GM23248 (cell line): ENCODE data around the gene FBP2. TPM values are rescaled to one million over a fixed set of nuclear protein-coding genes. Genes with fewer than 3 reads are reported as not detected.

ENCODE experiments used
- DNase-seq: peaks from one replicate; pipeline ENCODE4 v3.0.0-alpha.2; 2015
- H2AFZ ChIP-seq: fragments of 200-600 bp; sonication (generic); 2 replicates; pipeline ENCODE4 v1.6.1; 2016; ENCODE audit warnings: antibody characterized with exemption
- H3F3A ChIP-seq: fragments of 200-600 bp; sonication (generic); 2 replicates; pipeline ENCODE4 v1.6.1; 2016; ENCODE audit warnings: mild to moderate bottlenecking, antibody characterized with exemption, mixed run types; ENCODE audit not compliant: insufficient read depth
- H3K27ac ChIP-seq: fragments of 200-600 bp; sonication (generic); 2 replicates; pipeline ENCODE4 v1.5.1; 2016; ENCODE audit warnings: mild to moderate bottlenecking
- H3K27me3 ChIP-seq: fragments of 200-600 bp; sonication (generic); replicated peaks from 2 replicates; pipeline ENCODE4 v1.6.1; 2016; ENCODE audit warnings: mild to moderate bottlenecking; ENCODE audit not compliant: insufficient read depth
- H3K36me3 ChIP-seq: fragments of 200-600 bp; sonication (generic); 2 replicates; pipeline ENCODE4 v1.6.1; 2016; ENCODE audit warnings: low read depth, mild to moderate bottlenecking
- H3K4me1 ChIP-seq: fragments of 200-600 bp; sonication (generic); 2 replicates; pipeline ENCODE4 v1.6.1; 2016; ENCODE audit warnings: mild to moderate bottlenecking; ENCODE audit not compliant: insufficient read depth
- H3K4me2 ChIP-seq: fragments of 200-600 bp; sonication (generic); one replicate; pipeline ENCODE4 v1.6.1; 2016; ENCODE audit warnings: mild to moderate bottlenecking; ENCODE audit not compliant: unreplicated experiment
- H3K4me3 ChIP-seq: fragments of 200-600 bp; sonication (generic); 2 replicates; pipeline ENCODE4 v1.5.1; 2016; ENCODE audit warnings: mild to moderate bottlenecking
- H3K79me2 ChIP-seq: fragments of 200-600 bp; sonication (generic); 2 replicates; pipeline ENCODE4 v1.6.1; 2016; ENCODE audit warnings: mild to moderate bottlenecking; ENCODE audit not compliant: insufficient read depth
- H3K9ac ChIP-seq: fragments of 200-600 bp; sonication (generic); 2 replicates; pipeline ENCODE4 v1.6.1; 2016; ENCODE audit warnings: mild to moderate bottlenecking
- H3K9me2 ChIP-seq: fragments of 200-600 bp; sonication (generic); 2 replicates; pipeline ENCODE4 v1.6.1; 2016; ENCODE audit warnings: mixed run types, mild to moderate bottlenecking, moderate library complexity; ENCODE audit not compliant: insufficient read depth
- H3K9me3 ChIP-seq: fragments of 200-600 bp; sonication (generic); one replicate; pipeline ENCODE4 v1.6.1; 2017; ENCODE audit warnings: low read depth
- H4K20me1 ChIP-seq: fragments of 200-600 bp; sonication (generic); 2 replicates; pipeline ENCODE4 v1.6.0; 2016; ENCODE audit not compliant: insufficient read depth
- EZH2 ChIP-seq: fragments of 200-600 bp; sonication (generic); IDR thresholded peaks from 2 replicates; pipeline ENCODE4 v1.6.1; 2018; ENCODE audit warnings: antibody characterized with exemption, mild to moderate bottlenecking; ENCODE audit not compliant: insufficient read depth, poor library complexity, severe bottlenecking
- EZH2phosphoT487 ChIP-seq: fragments of 200-600 bp; sonication (generic); IDR thresholded peaks from 2 replicates; pipeline ENCODE4 v1.6.1; 2018; ENCODE audit warnings: antibody characterized with exemption, moderate library complexity, mild to moderate bottlenecking, low read depth; ENCODE audit not compliant: insufficient read depth
- WGBS, 2 experiments: methylation state at CpG; one replicate each; pipeline ENCODE4 v1.1.6; 2015 to 2017; ENCODE audit warnings: low lambda C conversion rate in 2 of 2, low coverage in 1 of 2; ENCODE audit errors: missing lambda C conversion rate in 2 of 2; 5-methylcytosine and 5-hydroxymethylcytosine counted together
- in situ Hi-C: fragments of 300-500 bp; cut with MboI; formaldehyde crosslinking; loops from 2 replicates; pipeline ENCODE4 v1.15.0; 2020
- polyA plus RNA-seq: library from polyadenylated mRNA; unstranded; fragments of >200 nt; fragmentation: Nextera tagmentation; extraction: Ambion mirVana; gene quantifications from 2 replicates; pipeline ENCODE4 v1.2.1, GENCODE V29; 2016
- total RNA-seq: library from RNA; depleted of rRNA; stranded (reverse); fragments of >200 nt; shearing (Covaris generic); gene quantifications from 2 replicates; pipeline ENCODE4 v1.2.3, GENCODE V29; 2014

FBP2 gene
- total and polyA plus RNA-seq, 2 experiments from 2014 or later: not detected

DNA sequence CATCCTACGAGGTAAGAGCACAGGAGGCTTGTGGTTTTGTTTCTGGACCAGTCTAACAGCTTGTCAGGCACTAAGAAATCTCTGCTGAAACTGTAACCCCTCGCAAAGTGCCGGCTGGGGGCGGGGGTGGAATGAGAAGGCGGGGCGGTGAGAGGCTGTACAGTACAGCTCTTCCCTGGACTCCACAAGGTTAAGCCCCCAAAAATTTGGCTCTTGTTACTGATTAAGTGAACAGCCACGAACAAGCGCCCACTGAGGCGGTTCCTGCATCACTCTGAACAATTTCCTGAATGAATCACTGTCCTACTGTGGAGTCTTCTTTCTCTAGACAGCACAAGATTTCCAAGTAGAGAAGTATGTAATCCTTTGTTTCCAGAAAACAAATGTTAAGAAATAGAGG lies 6.8 kb downstream of the FBP2 start:
- H3K27ac ChIP-seq: no peak overlapping the region
- H2AFZ ChIP-seq: peak overlapping the region; percentile 52
- H3K4me2 ChIP-seq: peak overlapping the region; percentile 50
- no peaks in the 10 kb centered on the region for H3K9me3 ChIP-seq
- no peaks in the 10 kb centered on the region for H3F3A ChIP-seq
- H3K36me3 ChIP-seq: no peaks in the 10 kb centered on the region
- H3K9ac ChIP-seq: no peak overlapping the region
- in situ Hi-C loops: no loop called here
- 0 out of 2 replicates have a peak, but pooled peaks cover 3% of the 10 kb centered on the region for H3K27me3 ChIP-seq
- DNase-seq: peak; percentile 65
- H3K9me2 ChIP-seq: no peaks in the 10 kb centered on the region
- no peak for TF ChIP-seq EZH2
- no peak for TF ChIP-seq EZH2phosphoT487
- H4K20me1 ChIP-seq: no peaks in the 10 kb centered on the region
- H3K4me1 ChIP-seq: 0 out of 2 replicates have a peak, but pooled peaks cover 4% of the 10 kb centered on the region
- WGBS, 2 experiments: 44 to 45% methylated on average over 9 of the region's 9 CpGs
- H3K79me2 ChIP-seq: no peaks in the 10 kb centered on the region
- H3K4me3 ChIP-seq: no peak overlapping the region

DNA sequence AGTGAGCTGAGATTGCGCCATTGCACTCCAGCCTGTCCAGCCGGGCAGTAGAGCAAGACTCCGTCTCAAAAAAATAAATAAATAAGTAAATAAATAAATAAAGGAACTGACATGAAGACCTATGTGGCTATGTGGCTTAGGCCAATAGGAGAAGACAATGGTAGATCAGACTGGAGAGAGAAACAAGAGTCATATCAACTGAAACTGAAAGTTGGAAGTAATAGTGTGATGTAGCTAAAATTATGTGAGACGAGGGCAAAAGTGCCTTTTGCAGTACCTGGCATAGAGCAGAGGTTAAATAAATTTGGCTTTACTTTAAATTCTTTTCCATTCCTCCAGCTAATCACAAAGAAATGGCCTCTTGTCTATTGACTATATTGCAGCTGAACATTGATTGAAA lies 7.3 kb downstream of the FBP2 start:
- no peak overlapping the region for H3K4me3 ChIP-seq
- no peak overlapping the region for H3K9ac ChIP-seq
- no peak for DNase-seq
- in situ Hi-C loops: no loop called here
- no peak overlapping the region for H3K27ac ChIP-seq
- no peaks in the 10 kb centered on the region for H3K9me3 ChIP-seq
- H3F3A ChIP-seq: no peaks in the 10 kb centered on the region
- H3K9me2 ChIP-seq: no peaks in the 10 kb centered on the region
- no peaks in the 10 kb centered on the region for H3K36me3 ChIP-seq
- 0 out of 2 replicates have a peak, but pooled peaks cover 4% of the 10 kb centered on the region for H3K4me1 ChIP-seq
- TF ChIP-seq EZH2 (no peak), EZH2phosphoT487 (no peak)
- 62 to 67% methylated on average over 4 of the region's 4 CpGs for WGBS, 2 experiments
- H3K4me2 ChIP-seq: peak overlapping the region; percentile 50
- no peaks in the 10 kb centered on the region for H3K79me2 ChIP-seq
- 0 out of 2 replicates have a peak, but pooled peaks cover 3% of the 10 kb centered on the region for H3K27me3 ChIP-seq
- H4K20me1 ChIP-seq: no peaks in the 10 kb centered on the region
- H2AFZ ChIP-seq: 0 out of 2 replicates have a peak overlapping the region, but pooled peaks have one; percentile 52

DNA sequence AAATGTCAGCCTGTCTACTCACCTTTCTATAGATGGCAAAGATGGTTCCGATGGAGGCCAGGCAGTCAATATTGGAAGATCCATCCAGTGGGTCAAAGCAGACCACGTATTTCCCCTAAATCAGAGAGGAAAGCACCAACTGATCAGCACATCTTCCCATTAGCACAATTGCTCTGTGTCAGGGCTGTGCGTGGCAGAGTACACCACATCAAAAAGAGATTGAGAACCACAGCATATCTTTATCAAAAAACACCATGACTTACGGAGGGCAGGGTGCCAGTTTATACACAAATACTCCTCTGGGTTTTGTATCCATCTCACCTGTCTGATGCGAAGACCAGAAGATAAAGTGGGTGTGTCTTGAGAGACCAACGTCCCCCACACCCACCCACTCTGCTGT lies 9.1 kb downstream of the FBP2 start:
- H3K4me2 ChIP-seq: no peak overlapping the region
- TF ChIP-seq EZH2 (no peak), EZH2phosphoT487 (no peak)
- H2AFZ ChIP-seq: no peak overlapping the region
- H3K27ac ChIP-seq: no peak overlapping the region
- in situ Hi-C loops: no loop called here
- 0 out of 2 replicates have a peak, but pooled peaks cover 4% of the 10 kb centered on the region for H3K4me1 ChIP-seq
- DNase-seq: no peak
- H3K79me2 ChIP-seq: no peaks in the 10 kb centered on the region
- no peaks in the 10 kb centered on the region for H4K20me1 ChIP-seq
- 55 to 57% methylated on average over 6 of the region's 6 CpGs for WGBS, 2 experiments
- no peak overlapping the region for H3K4me3 ChIP-seq
- H3F3A ChIP-seq: no peaks in the 10 kb centered on the region
- no peaks in the 10 kb centered on the region for H3K9me3 ChIP-seq
- H3K27me3 ChIP-seq: peaks cover 13% of the 10 kb centered on the region; the same call in 1 of the 2 replicates
- H3K36me3 ChIP-seq: no peaks in the 10 kb centered on the region
- no peaks in the 10 kb centered on the region for H3K9me2 ChIP-seq
- no peak overlapping the region for H3K9ac ChIP-seq

- H2AFZ ChIP-seq: no peak overlapping the region
- no peak overlapping the region for H3K4me2 ChIP-seq
- no peak overlapping the region for H3K27ac ChIP-seq
- H3K4me3 ChIP-seq: no peak overlapping the region
- TF ChIP-seq EZH2: no peak
- TF ChIP-seq EZH2phosphoT487: no peak
- no peak for DNase-seq
- WGBS, 2 experiments: 58 to 69% methylated on average over 5 of the region's 5 CpGs
- no peaks in the 10 kb centered on the region for H3K9me3 ChIP-seq
- no peaks in the 10 kb centered on the region for H3K79me2 ChIP-seq
- H3K36me3 ChIP-seq: no peaks in the 10 kb centered on the region
- in situ Hi-C loops: no loop called here
- peaks cover 13% of the 10 kb centered on the region; the same call in 1 of the 2 replicates for H3K27me3 ChIP-seq
- H3F3A ChIP-seq: no peaks in the 10 kb centered on the region
- no peak overlapping the region for H3K9ac ChIP-seq
- no peaks in the 10 kb centered on the region for H3K9me2 ChIP-seq
- no peaks in the 10 kb centered on the region for H4K20me1 ChIP-seq
- no peaks in the 10 kb centered on the region for H3K4me1 ChIP-seq
Measured at GRCh38 chr9:94581728-94582127, 11.9 kb downstream of the FBP2 start.

GRCh38 chr9:94577571-94577970 lies 16.1 kb downstream of the FBP2 start:
- Histone ChIP-seq H3K27ac (no peak overlapping the region), H4K20me1 (no peaks in the 10 kb centered on the region), H3K27me3 (peaks cover 20% of the 10 kb centered on the region), H3F3A (no peaks in the 10 kb centered on the region), H3K4me1 (no peaks in the 10 kb centered on the region), H3K79me2 (no peaks in the 10 kb centered on the region), H3K4me2 (no peak overlapping the region), H3K4me3 (no peak overlapping the region), H3K9me2 (no peaks in the 10 kb centered on the region), H3K9me3 (no peaks in the 10 kb centered on the region), H3K9ac (no peak overlapping the region), H3K36me3 (no peaks in the 10 kb centered on the region), H2AFZ (no peak overlapping the region)
- WGBS, 2 experiments: 9 to 20% methylated on average over 2 of the region's 2 CpGs
- TF ChIP-seq EZH2: no peak
- TF ChIP-seq EZH2phosphoT487: no peak
- DNase-seq: no peak
- in situ Hi-C loops: no loop called here
